HAP-1 (cell line): Measurements from ENCODE around the gene KAT2B.

Experiments
- DNase-seq, 2 experiments: peaks; one replicate each; pipeline ENCODE4 v3.0.0-alpha.2; 2016 to 2020; ENCODE audit warnings: low spot score in 2 of 2
- H3K27me3 ChIP-seq: fragments of 250-450 bp; sonication (Bioruptor Pico); 2 replicates; pipeline ENCODE4 v1.5.1; 2020; ENCODE audit warnings: low read depth, mild to moderate bottlenecking, moderate library complexity
- H3K36me3 ChIP-seq: fragments of 250-450 bp; sonication (Bioruptor Pico); replicated peaks from 2 replicates; pipeline ENCODE4 v1.5.1; 2020; ENCODE audit warnings: mild to moderate bottlenecking
- H3K4me1 ChIP-seq: fragments of 250-450 bp; sonication (Bioruptor Pico); 2 replicates; pipeline ENCODE4 v1.5.1; 2020; ENCODE audit warnings: mild to moderate bottlenecking
- H3K4me3 ChIP-seq: fragments of 250-450 bp; sonication (Bioruptor Pico); 2 replicates; pipeline ENCODE4 v1.5.1; 2020; ENCODE audit warnings: mild to moderate bottlenecking, moderate library complexity
- H3K9me3 ChIP-seq: fragments of 250-450 bp; sonication (Bioruptor Pico); 2 replicates; pipeline ENCODE4 v1.5.1; 2020; ENCODE audit warnings: mild to moderate bottlenecking, moderate library complexity
- in situ Hi-C: fragments of 300-500 bp; cut with MboI; formaldehyde crosslinking; loops from 3 replicates; pipeline ENCODE4 v1.14.3; 2020; ENCODE audit warnings: low sequenced_read_pairs, inconsistent platforms, mixed read lengths

The KAT2B gene

DNA sequence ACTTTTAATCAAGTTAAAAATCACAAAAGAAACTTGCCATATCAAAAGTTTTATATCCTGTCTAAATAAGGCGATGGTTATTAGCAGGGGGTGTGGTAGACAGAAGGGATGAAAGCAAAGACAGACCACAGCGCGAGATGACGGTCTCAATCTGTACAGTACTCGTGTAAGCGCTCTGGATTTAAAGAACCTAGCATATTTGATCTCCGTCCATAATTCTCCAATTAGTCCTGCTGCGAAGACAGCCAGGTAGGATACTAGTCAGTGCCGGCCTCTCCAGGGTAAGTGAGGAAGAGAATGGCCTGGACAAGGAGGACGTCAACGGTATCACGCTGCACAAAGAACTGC lies 145.1 kb downstream of the KAT2B start:
- peak; percentile 31 to 34 for DNase-seq
- peak overlapping the region; percentile 74 for H3K4me3 ChIP-seq
- H3K4me1 ChIP-seq: peaks cover 14% of the 10 kb centered on the region; the same call in 1 of the 2 replicates
- no peaks in the 10 kb centered on the region for H3K27me3 ChIP-seq
- peaks cover 29% of the 10 kb centered on the region for H3K36me3 ChIP-seq
- in situ Hi-C loops: no loop called here
- no peaks in the 10 kb centered on the region for H3K9me3 ChIP-seq

DNA sequence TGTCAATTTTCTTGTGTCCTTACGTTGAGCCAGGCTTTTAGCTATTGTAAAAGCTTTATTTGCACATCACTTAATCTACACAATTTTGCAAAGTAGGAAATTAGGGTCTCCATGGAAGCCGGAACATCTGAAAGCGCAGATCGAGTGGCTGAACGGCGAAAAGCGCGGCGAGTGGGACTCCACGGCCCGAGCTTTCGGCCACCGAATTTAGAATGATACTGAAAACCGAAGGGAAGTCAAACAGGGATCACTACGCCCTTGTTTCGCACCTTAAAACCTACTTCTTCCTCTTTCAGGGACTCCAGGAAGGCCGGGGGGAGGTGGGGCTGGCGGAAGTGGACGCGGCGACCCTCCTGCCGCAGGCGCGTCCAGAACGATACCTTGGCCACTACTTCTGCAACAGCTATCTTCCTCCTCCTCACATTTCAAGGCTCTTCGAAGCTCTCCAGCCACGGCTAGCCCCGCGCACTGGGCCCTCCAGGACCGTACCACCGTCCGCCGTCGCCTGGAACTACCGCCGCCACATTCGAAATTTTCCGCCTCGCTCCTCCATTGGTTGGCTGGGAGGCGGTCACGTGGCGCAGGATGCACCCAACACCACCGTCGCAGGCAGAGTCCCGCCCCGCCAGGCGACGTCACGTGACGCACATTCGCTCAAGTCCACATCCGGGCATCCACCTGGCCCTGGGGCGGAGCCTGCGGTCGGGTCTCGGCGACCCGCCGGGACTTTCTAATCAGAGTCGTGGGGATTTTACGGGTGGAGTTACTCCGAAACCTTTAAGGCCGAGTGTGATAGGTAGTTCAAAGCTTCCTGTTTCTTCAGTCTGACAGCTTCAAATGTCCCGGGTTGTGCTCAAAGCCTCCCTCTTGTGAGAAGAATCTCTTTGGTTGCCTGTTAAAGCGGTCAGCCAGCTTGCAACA lies 145.7 kb downstream of the KAT2B start, which contains the start of gene SGO1:
Gene SGO1, minus strand, starts transcription at position 528 of the 921 bp plus-strand sequence. CDS start 2,179 bp downstream, outside the sequence.
- DNase-seq: peak; percentile 96 to 99
- Histone ChIP-seq H3K4me3 (peak within 1 kb of the TSS; percentile 74), H3K36me3 (peaks cover 23% of the 10 kb centered on the region), H3K27me3 (no peaks in the 10 kb centered on the region), H3K4me1 (peaks cover 14% of the 10 kb centered on the region; the same call in 1 of the 2 replicates), H3K9me3 (no peaks in the 10 kb centered on the region)
- in situ Hi-C loops: no loop called here

DNA sequence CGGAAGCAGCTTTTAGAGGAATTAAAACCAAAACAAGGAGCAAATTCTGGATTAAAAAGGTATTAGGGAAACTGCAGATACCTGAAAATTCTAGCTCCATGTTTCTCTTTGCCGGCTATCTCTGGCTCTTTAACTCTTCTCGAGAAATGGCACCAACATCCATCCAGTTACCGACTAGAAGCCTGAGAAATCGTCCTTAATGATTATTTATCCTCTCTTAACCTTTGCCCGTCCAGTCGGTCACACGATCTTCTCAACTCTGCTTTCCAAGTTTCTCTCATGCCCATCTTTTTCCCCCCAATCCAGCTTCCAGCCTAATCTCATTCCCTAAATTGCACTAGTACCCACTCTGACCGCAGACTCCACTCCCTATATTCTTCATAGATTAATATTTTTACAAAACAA lies 146.4 kb downstream of the KAT2B start:
- peak in 1 of 2 experiments; percentile 9 for DNase-seq
- in situ Hi-C loops: no loop called here

DNA sequence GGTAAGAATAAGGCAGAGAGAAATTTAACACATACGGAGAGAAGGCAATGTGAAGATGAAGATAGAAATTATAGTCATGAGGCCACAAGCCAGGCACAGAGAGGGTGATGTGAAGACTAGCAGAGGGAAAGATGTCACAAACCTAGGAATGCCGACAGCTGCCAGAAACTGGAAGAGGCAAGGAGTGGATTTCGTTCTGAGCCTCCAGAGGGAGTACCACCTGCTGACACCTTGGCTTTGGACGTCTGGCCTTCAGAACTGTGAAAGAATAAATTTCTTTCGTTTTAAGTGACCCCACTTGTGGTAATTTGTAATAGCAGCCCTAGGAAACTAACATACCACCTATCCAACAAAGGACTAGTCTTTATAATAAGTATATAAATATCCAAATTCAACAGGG lies 150.7 kb downstream of the KAT2B start:
- Histone ChIP-seq H3K36me3 (no peaks in the 10 kb centered on the region), H3K27me3 (no peaks in the 10 kb centered on the region), H3K4me1 (peaks cover 9% of the 10 kb centered on the region; the same call in 1 of the 2 replicates), H3K4me3 (no peak overlapping the region), H3K9me3 (no peaks in the 10 kb centered on the region)
- in situ Hi-C loops: no loop called here
- no peak for DNase-seq

More for the DNA sequence above, 146.4 kb downstream of the KAT2B start:
- Histone ChIP-seq H3K4me3 (peak overlapping the region; percentile 74), H3K4me1 (peaks cover 14% of the 10 kb centered on the region; the same call in 1 of the 2 replicates), H3K27me3 (no peaks in the 10 kb centered on the region), H3K36me3 (peaks cover 18% of the 10 kb centered on the region), H3K9me3 (no peaks in the 10 kb centered on the region)

DNA sequence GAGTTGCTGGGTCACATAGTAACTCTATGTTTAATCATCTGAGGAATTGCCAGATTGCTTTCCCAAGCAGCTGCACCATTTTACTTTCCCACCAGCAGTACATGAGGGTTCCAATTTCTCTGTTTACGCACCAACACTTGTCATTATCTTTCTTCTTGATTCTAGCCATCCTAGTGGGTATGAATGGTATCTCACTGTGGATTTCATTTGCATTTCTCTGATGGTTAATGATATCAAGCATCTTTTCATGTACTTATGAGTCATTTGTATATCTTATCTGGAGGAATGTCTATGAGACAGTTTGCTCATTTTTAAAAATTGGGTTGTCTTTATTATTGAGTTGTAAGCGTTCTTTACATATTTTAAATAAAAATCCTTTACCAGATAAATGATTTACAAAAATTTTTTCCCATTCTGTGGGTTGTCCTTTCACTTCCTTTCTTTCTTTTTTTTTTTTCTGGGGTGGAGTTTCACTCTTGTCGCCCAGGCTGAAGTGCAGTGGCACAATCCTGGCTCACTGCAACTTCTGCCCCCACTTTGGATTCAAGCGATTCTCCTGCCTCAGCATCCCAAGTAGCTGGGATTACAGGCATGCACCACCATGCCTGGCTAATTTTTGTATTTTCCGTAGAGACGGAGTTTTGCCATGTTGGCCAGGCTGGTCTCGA lies 154.7 kb downstream of the KAT2B start:
- Histone ChIP-seq H3K4me3 (no peak overlapping the region), H3K36me3 (no peaks in the 10 kb centered on the region), H3K9me3 (no peaks in the 10 kb centered on the region), H3K27me3 (no peaks in the 10 kb centered on the region), H3K4me1 (peaks cover 5% of the 10 kb centered on the region; the same call in 1 of the 2 replicates)
- in situ Hi-C loops: no loop called here
- no peak for DNase-seq

DNA sequence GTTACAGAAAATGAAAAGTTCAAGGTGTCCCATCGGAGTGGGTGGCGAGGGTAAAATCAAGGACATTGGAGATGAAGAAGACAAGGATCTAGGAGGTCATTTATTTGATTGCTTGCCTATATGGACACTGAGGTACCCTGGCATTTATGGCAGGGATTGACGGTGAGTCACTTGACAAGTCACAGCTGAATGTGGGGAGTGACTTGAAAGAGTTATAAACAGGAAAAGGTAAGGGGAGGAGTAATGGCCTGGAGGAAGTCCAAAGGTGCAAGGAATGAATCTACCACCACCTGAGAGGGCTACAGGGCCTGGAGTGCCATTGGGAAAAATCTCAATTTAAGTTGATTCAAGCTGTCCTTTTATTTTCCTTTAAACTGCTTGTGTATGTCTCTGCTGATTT lies 157.5 kb downstream of the KAT2B start:
- Histone ChIP-seq H3K4me3 (no peak overlapping the region), H3K9me3 (no peaks in the 10 kb centered on the region), H3K36me3 (no peaks in the 10 kb centered on the region), H3K4me1 (peaks cover 5% of the 10 kb centered on the region; the same call in 1 of the 2 replicates), H3K27me3 (no peaks in the 10 kb centered on the region)
- no peak for DNase-seq
- in situ Hi-C loops: no loop called here

DNA sequence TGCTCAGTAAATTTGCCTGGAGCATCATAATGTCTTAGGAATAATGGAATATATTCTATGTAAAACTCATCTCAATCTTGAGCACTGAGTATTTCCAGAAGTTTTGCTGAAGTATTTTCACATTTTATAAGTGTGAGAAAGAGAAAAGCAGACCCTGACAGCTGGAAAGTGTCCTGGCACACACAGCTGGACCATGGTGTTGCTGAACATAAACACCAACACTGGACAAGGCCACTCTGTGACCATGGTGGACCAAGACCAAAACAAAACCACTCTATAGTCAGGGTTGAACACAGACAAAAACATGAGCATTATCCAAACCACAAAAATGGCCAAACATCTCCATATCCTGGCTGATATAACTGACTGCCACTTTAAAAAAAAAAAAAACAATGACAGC lies 160.9 kb downstream of the KAT2B start:
- no peak for DNase-seq
- in situ Hi-C loops: no loop called here
- H3K9me3 ChIP-seq: no peaks in the 10 kb centered on the region
- no peaks in the 10 kb centered on the region for H3K27me3 ChIP-seq
- no peak overlapping the region for H3K4me3 ChIP-seq
- H3K36me3 ChIP-seq: no peaks in the 10 kb centered on the region
- no peaks in the 10 kb centered on the region for H3K4me1 ChIP-seq
